HG02759 (cell line): Measurements from ENCODE around the gene SLC35F2.
A peak's percentile ranks its signal among the peaks of the same experiment; 100 is the strongest.

Experiments
- ATAC-seq: cut with Tn5 transposase; IDR thresholded peaks from one replicate; pipeline ENCODE4 v1.9.1; 2021; ENCODE audit warnings: mild to moderate bottlenecking, moderate library complexity; ENCODE audit not compliant: unreplicated experiment

The SLC35F2 gene

DNA sequence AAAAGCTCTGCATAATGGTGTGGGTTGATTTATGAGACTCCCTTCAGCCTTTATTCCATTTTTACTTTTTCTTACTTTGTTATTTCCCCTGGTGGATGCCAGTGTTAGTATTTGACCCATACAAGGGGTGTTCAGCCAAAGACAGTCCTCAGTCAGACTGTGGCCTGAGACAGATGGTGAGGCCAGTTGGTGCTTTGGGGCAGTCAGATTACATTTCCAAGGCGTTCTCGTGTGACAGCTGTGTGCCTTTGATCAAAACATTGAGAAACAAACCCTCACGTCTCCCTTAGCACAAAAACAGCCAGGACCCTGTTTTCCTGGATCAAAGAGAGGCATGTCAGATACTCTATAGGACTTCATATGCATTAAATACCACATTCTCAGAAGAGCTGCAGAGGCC lies 115.4 kb downstream of the SLC35F2 start:
- ATAC-seq: no peak

DNA sequence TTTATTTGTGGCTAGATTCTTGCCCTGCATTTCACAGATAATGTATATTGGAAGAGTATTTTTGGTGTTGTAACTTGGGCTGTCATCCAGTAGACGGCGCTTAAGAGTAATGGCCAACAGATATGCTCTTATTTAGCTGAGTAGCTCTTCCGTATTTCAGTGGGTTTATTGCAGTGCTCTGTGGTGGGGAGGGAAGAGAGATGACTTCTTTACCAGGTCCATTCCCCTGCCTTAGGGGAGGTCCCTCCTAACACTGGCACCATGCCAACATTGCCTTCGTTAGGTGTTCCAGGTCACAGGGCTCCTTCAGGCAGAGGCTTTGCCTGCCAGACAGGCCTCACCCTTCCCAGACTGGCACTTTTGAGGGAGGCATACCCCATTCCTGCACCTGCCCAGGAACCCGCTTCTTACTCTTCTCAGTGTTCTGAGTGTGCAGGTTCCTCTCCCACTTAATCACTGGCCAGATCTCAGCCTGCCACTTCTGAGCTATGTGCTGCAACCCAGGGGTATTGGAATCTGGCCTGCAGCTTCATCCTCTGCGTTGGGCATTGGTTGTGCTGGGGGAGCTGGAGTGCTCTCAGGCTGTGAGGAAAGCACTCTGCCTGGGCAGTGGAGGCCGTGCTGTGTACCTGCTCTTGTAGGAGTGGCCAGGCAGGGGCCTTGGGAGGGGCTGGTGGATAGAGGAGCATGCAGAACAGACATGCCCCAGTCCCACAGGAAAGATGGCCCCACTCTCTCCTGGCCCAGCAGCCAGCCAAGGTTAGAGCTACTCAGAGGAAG lies 117.4 kb downstream of the SLC35F2 start:
- peak; percentile 92 for ATAC-seq
